ENCODE data around the gene ZNF619. TPM values are rescaled to one million over a fixed set of nuclear protein-coding genes. Genes with fewer than 3 reads are reported as not detected.

The ZNF619 gene
- total and polyA plus RNA-seq, 9 of the 15 experiments (the other 6 are each of a cell fraction or from before 2014, with no cell fraction given), result 1.3 to 9.1 (median 6.3) TPM

GRCh38 chr3:40476478-40477470 lies at the start of gene ZNF619 (continued):
- TF ChIP-seq, protein P1, sequence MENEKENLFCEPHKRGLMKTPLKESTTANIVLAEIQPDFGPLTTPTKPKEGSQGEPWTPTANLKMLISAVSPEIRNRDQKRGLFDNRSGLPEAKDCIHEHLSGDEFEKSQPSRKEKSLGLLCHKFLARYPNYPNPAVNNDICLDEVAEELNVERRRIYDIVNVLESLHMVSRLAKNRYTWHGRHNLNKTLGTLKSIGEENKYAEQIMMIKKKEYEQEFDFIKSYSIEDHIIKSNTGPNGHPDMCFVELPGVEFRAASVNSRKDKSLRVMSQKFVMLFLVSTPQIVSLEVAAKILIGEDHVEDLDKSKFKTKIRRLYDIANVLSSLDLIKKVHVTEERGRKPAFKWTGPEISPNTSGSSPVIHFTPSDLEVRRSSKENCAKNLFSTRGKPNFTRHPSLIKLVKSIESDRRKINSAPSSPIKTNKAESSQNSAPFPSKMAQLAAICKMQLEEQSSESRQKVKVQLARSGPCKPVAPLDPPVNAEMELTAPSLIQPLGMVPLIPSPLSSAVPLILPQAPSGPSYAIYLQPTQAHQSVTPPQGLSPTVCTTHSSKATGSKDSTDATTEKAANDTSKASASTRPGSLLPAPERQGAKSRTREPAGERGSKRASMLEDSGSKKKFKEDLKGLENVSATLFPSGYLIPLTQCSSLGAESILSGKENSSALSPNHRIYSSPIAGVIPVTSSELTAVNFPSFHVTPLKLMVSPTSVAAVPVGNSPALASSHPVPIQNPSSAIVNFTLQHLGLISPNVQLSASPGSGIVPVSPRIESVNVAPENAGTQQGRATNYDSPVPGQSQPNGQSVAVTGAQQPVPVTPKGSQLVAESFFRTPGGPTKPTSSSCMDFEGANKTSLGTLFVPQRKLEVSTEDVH (IDR thresholded peaks at IDR 0.05; ENCODE audit: low read depth, partially characterized antibody), result peak; percentile 67
- TF ChIP-seq TBL1XR1 (IDR thresholded peaks at IDR 0.05; ENCODE audit: low read length in 2 of 2) (no peak), SMARCC2 (IDR thresholded peaks at IDR 0.05; ENCODE audit: low read depth) (no peak), TAF1 (IDR thresholded peaks at IDR 0.05; ENCODE audit: control insufficient read depth, extremely low read depth, insufficient read depth, low read length, severe bottlenecking) (peak; percentile 93), SIX5 (IDR thresholded peaks at IDR 0.05; ENCODE audit: borderline replicate concordance in 1 of 2, insufficient read depth in 1 of 2, low read depth in 1 of 2, low read length in 2 of 2) (no peak), EGR1 (conservative IDR thresholded peaks at IDR 0.05) (no peak), RBM39 (optimal IDR thresholded peaks at IDR 0.05; ENCODE audit: low read depth, low read length) (no peak), RHOXF2B (CRISPR knock-in tag; conservative IDR thresholded peaks at IDR 0.05) (no peak), SOX6 (IDR thresholded peaks at IDR 0.05) (no peak), PTBP1 (IDR thresholded peaks at IDR 0.05; ENCODE audit: low read depth, low read length) (no peak), ATF7 (IDR thresholded peaks at IDR 0.05) (peak; percentile 69), ZNF232 (CRISPR knock-in tag; IDR thresholded peaks at IDR 0.05) (no peak), ZNF57 (CRISPR knock-in tag; IDR thresholded peaks at IDR 0.05) (no peak), SREBF1 (IDR thresholded peaks at IDR 0.05; ENCODE audit: borderline replicate concordance, low read depth, low read length) (no peak), MEIS2 (IDR thresholded peaks at IDR 0.05; ENCODE audit: partially characterized antibody) (no peak), ETV6 (IDR thresholded peaks at IDR 0.05; ENCODE audit: borderline replicate concordance in 1 of 2, low read depth in 2 of 2, low read length in 1 of 2) (no peak), ETV6 (CRISPR knock-in tag; IDR thresholded peaks at IDR 0.05; ENCODE audit: borderline replicate concordance) (no peak), ZZZ3 (IDR thresholded peaks at IDR 0.05) (no peak; the same call in 1 of the 2 replicates), KDM1A (IDR thresholded peaks at IDR 0.05) (no peak), ZFPM2 (CRISPR knock-in tag; IDR thresholded peaks at IDR 0.05) (no peak), PPARD (CRISPR knock-in tag; IDR thresholded peaks at IDR 0.05) (no peak), ZNF507 (tag; conservative IDR thresholded peaks at IDR 0.05) (no peak), NFRKB (IDR thresholded peaks at IDR 0.05; ENCODE audit: low read depth) (peak; percentile 76)
- TF ChIP-seq, protein P2, sequence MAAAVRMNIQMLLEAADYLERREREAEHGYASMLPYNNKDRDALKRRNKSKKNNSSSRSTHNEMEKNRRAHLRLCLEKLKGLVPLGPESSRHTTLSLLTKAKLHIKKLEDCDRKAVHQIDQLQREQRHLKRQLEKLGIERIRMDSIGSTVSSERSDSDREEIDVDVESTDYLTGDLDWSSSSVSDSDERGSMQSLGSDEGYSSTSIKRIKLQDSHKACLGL (CRISPR knock-in tag; IDR thresholded peaks at IDR 0.05; ENCODE audit: borderline replicate concordance, poor library complexity, severe bottlenecking), result no peak
- TF ChIP-seq, protein P3, sequence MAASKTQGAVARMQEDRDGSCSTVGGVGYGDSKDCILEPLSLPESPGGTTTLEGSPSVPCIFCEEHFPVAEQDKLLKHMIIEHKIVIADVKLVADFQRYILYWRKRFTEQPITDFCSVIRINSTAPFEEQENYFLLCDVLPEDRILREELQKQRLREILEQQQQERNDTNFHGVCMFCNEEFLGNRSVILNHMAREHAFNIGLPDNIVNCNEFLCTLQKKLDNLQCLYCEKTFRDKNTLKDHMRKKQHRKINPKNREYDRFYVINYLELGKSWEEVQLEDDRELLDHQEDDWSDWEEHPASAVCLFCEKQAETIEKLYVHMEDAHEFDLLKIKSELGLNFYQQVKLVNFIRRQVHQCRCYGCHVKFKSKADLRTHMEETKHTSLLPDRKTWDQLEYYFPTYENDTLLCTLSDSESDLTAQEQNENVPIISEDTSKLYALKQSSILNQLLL (CRISPR knock-in tag; IDR thresholded peaks at IDR 0.05; ENCODE audit: borderline replicate concordance), result no peak

All from K562 (cell line).